Panc1 (cell line): Measurements from ENCODE around the gene WDR93. TPM values are rescaled to one million over a fixed set of nuclear protein-coding genes. Genes with fewer than 3 reads are reported as not detected.

Source experiments
- ATAC-seq: fragments of 200-7000 bp; cut with Tn5 transposase; 2 replicates; pipeline ENCODE4 v1.9.1; 2020; ENCODE audit warnings: mild to moderate bottlenecking, moderate library complexity
- BruUV-seq: library from RNA; stranded (reverse); fragments of 400-500 nt; replicated peaks from 2 replicates; lab custom pipeline; 2021; lab: Mats Ljungman, UMichigan
- CTCF ChIA-PET: fragments of 300-600 bp; sonication (Branson Sonifier 250); formaldehyde crosslinking; loops from one replicate; lab custom pipeline; 2022; ENCODE audit warnings: antibody characterized with exemption; lab: Charles Lee
- POLR2A ChIA-PET: fragments of 300-600 bp; sonication (Branson Sonifier 250); formaldehyde crosslinking; loops from one replicate; lab custom pipeline; 2022; ENCODE audit warnings: antibody characterized with exemption; lab: Charles Lee
- DNase-seq: peaks from one replicate; pipeline ENCODE4 v3.0.0-alpha.2; 2010; ENCODE audit warnings: low read depth, low spot score
- H3K27ac ChIP-seq: 2 replicates; pipeline ENCODE4 v1.5.1; 2011; ENCODE audit warnings: mild to moderate bottlenecking, low read length, inconsistent platforms
- H3K27me3 ChIP-seq: fragments of 200-500 bp; sonication (Bioruptor generic); 2 replicates; pipeline ENCODE4 v1.6.0; 2014; ENCODE audit warnings: low read length, inconsistent platforms; ENCODE audit not compliant: control insufficient read depth, insufficient read depth
- H3K36me3 ChIP-seq: fragments of 200-500 bp; sonication (Bioruptor generic); 2 replicates; pipeline ENCODE4 v1.5.1; 2014; ENCODE audit warnings: inconsistent platforms, mild to moderate bottlenecking, low read length, moderate library complexity; ENCODE audit not compliant: control insufficient read depth, insufficient read depth
- H3K4me1 ChIP-seq: 2 replicates; pipeline ENCODE4 v1.5.1; 2011; ENCODE audit warnings: inconsistent platforms, mild to moderate bottlenecking, low read length, moderate library complexity; ENCODE audit not compliant: control insufficient read depth, insufficient read depth
- H3K4me3 ChIP-seq, 2 experiments: 2 replicates each; pipeline ENCODE4 v1.5.1; 2011 to 2012; ENCODE audit warnings: low read depth in 2 of 2, low read length in 2 of 2, mild to moderate bottlenecking in 2 of 2, inconsistent platforms in 1 of 2, moderate library complexity in 1 of 2
- H3K9me3 ChIP-seq: fragments of 200-500 bp; sonication (Bioruptor generic); 2 replicates; pipeline ENCODE4 v1.5.1; 2014; ENCODE audit warnings: low read depth, mild to moderate bottlenecking, inconsistent platforms, low read length, moderate library complexity; ENCODE audit not compliant: control insufficient read depth, insufficient read depth
- CTCF ChIP-seq: fragments of 450-650 bp; IDR thresholded peaks from 2 replicates; pipeline ENCODE4 v1.5.1; 2017; ENCODE audit warnings: mild to moderate bottlenecking
- POLR2AphosphoS5 ChIP-seq: IDR thresholded peaks from 2 replicates; pipeline ENCODE4 v1.6.1; 2012; ENCODE audit warnings: mild to moderate bottlenecking, low read depth, low read length, moderate library complexity
- SIN3A ChIP-seq: IDR thresholded peaks from 2 replicates; pipeline ENCODE4 v1.6.1; 2012; ENCODE audit warnings: low read depth, mild to moderate bottlenecking, low read length, moderate library complexity, borderline replicate concordance; ENCODE audit not compliant: insufficient read depth
- TCF7L2 ChIP-seq: IDR thresholded peaks from 2 replicates; pipeline ENCODE4 v1.6.1; 2011; ENCODE audit warnings: mild to moderate bottlenecking, low read depth, low read length, inconsistent platforms
- in situ Hi-C: cut with HindIII; loops from 2 replicates; pipeline ENCODE4 v1.10.0; 2016; ENCODE audit warnings: low sequenced_read_pairs, low pct_unique_long_range_greater_than_20kb
- intact Hi-C: fragments of 100-400 bp; cut with micrococcal nuclease; formaldehyde crosslinking; loops from one replicate; pipeline ENCODE4 v1.10.0; 2022; ENCODE audit not compliant: unreplicated experiment
- total RNA-seq: library from RNA; stranded (reverse); gene quantifications from one replicate; pipeline ENCODE4 v1.2.1, GENCODE V29; 2021; ENCODE audit not compliant: unreplicated experiment
- TF ChIP-seq, protein P1 (sequence below), 2 experiments: IDR thresholded peaks; 2 replicates each; pipeline ENCODE4 v1.6.1; 2011 to 2012; ENCODE audit warnings: low read depth in 2 of 2, control low read depth in 1 of 2, low read length in 1 of 2, mild to moderate bottlenecking in 1 of 2, moderate library complexity in 1 of 2; ENCODE audit not compliant: insufficient read depth in 1 of 2

Gene WDR93
- total RNA-seq, 1 experiment from 2014 or later: 0.18 TPM

- DNase-seq (no peak), ATAC-seq (no peak)
- H3K27ac ChIP-seq: no peak overlapping the region
- TF ChIP-seq CTCF (no peak), POLR2AphosphoS5 (no peak)
- TF ChIP-seq, protein P1, sequence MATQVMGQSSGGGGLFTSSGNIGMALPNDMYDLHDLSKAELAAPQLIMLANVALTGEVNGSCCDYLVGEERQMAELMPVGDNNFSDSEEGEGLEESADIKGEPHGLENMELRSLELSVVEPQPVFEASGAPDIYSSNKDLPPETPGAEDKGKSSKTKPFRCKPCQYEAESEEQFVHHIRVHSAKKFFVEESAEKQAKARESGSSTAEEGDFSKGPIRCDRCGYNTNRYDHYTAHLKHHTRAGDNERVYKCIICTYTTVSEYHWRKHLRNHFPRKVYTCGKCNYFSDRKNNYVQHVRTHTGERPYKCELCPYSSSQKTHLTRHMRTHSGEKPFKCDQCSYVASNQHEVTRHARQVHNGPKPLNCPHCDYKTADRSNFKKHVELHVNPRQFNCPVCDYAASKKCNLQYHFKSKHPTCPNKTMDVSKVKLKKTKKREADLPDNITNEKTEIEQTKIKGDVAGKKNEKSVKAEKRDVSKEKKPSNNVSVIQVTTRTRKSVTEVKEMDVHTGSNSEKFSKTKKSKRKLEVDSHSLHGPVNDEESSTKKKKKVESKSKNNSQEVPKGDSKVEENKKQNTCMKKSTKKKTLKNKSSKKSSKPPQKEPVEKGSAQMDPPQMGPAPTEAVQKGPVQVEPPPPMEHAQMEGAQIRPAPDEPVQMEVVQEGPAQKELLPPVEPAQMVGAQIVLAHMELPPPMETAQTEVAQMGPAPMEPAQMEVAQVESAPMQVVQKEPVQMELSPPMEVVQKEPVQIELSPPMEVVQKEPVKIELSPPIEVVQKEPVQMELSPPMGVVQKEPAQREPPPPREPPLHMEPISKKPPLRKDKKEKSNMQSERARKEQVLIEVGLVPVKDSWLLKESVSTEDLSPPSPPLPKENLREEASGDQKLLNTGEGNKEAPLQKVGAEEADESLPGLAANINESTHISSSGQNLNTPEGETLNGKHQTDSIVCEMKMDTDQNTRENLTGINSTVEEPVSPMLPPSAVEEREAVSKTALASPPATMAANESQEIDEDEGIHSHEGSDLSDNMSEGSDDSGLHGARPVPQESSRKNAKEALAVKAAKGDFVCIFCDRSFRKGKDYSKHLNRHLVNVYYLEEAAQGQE (IDR thresholded peaks at IDR 0.05; ENCODE audit: insufficient read depth in 1 of 2, low read depth in 2 of 2, low read length in 1 of 2): no peak
- POLR2A ChIA-PET: no interaction called here
- no peaks in the 10 kb centered on the region for H3K9me3 ChIP-seq
- CTCF ChIA-PET: interaction anchor here (0.6 kb wide), 1 partner anchor 45 kb away, joined by 3 read pairs; no protein-coding TSS in a partner anchor
- intact Hi-C loops: no loop called here
- in situ Hi-C loops: no loop called here
- no peaks in the 10 kb centered on the region for H3K4me1 ChIP-seq
- no peaks in the 10 kb centered on the region for H3K36me3 ChIP-seq
- H3K4me3 ChIP-seq: no peak overlapping the region
- no TSS peak for BruUV-seq
- no peaks in the 10 kb centered on the region; the same call in 1 of the 2 replicates for H3K27me3 ChIP-seq
These were observed 37.9 kb upstream of the WDR93 start for GRCh38 chr15:89652666-89653065.

GRCh38 chr15:89653578-89653977 lies 37.0 kb upstream of the WDR93 start:
- in situ Hi-C loops (no loop called here), intact Hi-C loops (no loop called here)
- Histone ChIP-seq H3K4me1 (no peaks in the 10 kb centered on the region), H3K4me3 (no peak overlapping the region), H3K27me3 (no peaks in the 10 kb centered on the region; the same call in 1 of the 2 replicates), H3K9me3 (no peaks in the 10 kb centered on the region), H3K27ac (no peak overlapping the region), H3K36me3 (no peaks in the 10 kb centered on the region)
- ATAC-seq: no peak
- BruUV-seq: no TSS peak
- POLR2A ChIA-PET: no interaction called here
- TF ChIP-seq TCF7L2 (no peak), SIN3A (no peak), CTCF (no peak), POLR2AphosphoS5 (no peak)
- TF ChIP-seq, protein P1 (IDR thresholded peaks at IDR 0.05; ENCODE audit: insufficient read depth in 1 of 2, low read depth in 2 of 2, low read length in 1 of 2): no peak
- CTCF ChIA-PET: no interaction called here
- DNase-seq: no peak
